NCI-H1694 (cell line): ENCODE measurements around the gene ZMIZ1.

Experiments
- DNase-seq: peaks from one replicate; lab custom pipeline; 2025; lab: John Stamatoyannopoulos, UW

ZMIZ1 gene

DNA sequence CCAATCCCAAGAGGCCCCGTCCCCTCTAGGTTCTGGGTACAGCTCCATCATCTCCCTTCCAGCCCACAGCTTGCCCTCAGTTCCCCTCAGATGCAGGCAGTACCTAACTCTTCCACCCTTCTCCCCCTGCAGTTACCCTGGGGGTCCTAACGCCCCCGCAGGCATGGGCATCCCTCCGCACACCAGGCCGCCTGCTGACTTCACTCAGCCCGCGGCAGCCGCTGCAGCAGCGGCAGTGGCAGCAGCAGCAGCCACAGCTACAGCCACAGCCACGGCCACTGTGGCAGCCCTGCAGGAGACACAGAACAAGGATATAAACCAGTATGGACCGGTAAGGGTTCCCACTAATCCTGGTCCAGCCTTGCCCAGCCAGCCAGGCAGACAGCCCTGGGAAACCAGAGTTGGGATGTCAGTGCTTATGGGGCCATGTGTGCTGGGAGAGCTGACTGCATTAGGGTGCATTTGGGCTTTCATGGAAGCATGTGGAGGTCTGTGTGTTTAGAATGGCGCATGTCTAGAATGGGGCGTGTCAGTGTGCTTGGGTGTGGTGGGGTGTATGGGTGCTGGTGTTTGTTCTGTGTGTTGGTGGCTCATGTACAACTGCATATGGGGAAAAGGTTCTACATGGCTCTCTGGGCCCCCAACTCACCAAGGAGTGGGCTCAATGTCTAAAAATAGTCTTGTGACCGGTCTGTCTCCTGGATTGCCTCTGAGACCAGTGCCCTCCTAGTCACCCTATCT is 223.4 kb downstream of the ZMIZ1 start:
- DNase-seq: no peak

DNA sequence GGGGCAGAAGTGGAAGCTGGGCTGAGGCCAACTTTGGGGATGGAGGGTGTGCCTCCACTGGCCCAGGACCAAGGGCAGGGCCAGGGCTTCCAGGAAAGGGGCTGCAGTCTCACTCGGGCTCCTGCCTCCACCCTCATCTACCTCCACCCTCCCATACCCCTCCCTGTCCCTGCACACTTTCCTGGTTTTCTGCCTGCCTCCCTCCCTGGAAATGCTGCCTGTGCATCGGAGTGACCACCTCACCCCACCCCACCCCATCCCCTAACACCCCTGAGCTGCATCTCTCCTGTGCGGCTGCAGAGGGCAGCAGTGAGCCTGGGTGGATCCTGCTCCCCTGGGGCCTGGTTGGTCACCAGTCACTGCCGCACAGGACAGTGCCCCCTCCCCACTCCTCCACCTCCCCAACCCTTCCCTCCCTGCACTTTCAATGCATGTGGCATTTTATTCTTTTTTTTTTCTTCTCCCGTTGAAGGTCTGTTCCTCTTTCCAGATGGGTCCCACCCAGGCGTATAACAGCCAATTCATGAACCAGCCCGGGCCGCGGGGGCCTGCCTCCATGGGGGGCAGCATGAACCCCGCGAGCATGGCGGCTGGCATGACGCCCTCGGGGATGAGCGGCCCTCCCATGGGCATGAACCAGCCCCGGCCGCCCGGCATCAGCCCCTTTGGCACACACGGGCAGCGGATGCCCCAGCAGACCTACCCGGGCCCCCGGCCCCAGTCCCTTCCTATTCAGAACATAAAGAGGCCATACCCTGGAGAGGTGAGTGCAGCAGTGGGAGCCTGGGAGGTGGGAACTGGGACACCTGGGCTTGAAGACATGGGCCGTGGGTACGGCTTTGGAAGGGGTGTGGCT is 224.4 kb downstream of the ZMIZ1 start:
- no peak for DNase-seq

DNA sequence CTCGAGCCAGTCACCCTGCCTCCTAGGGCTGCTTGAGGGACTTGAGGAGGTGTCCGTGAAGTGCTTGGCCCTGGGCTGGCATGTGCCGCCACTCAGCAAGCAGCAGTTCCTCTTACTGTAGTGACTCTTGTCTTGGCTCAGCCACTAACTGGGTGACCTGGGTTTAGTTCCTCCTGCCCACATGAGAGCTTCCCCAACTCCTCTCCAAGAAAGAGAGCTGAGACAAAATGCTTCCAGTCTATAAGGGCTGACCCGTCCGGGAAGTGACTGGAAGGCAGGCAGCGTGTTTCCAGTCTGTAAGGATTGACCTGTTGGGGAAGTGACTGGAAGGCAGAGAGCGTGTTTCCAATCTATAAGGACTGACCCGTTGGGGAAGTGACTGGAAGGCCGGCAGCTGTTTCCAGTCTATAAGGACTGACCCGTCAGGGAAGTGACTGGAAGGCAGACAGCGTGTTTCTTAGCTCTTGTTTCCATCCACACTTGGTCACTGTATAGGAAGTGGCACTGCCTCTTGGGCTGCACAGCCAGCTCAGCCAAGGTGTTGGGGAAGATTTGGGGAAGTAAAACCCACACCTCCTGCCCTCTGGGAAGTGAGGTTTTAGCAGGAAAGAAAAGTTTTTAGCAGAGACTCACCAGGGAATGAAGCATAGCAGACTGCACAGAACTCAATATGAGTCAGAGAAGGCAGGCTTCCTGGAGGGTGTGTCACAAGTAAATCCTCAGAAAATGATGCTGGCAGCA is 225.2 kb downstream of the ZMIZ1 start:
- DNase-seq: no peak

DNA sequence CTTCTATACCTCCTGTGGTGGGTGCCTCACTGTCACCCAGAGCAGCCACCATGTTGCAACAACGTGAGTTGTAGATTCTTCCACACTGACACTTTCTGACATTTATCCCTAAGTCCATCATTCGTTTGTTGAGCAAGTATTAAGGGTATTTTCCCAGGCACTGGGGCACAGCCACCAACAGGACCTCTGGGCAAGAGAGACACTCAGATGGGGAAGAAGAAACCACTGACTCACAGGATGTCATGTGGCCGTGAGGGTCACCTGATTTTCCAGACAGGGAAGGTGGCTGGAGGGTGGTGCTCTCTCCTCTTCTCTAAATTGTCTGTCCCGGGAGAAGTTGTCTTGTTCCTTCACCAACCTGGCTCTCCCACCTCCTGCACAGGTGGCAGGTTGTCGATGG is 226.8 kb downstream of the ZMIZ1 start:
- no peak for DNase-seq

DNA sequence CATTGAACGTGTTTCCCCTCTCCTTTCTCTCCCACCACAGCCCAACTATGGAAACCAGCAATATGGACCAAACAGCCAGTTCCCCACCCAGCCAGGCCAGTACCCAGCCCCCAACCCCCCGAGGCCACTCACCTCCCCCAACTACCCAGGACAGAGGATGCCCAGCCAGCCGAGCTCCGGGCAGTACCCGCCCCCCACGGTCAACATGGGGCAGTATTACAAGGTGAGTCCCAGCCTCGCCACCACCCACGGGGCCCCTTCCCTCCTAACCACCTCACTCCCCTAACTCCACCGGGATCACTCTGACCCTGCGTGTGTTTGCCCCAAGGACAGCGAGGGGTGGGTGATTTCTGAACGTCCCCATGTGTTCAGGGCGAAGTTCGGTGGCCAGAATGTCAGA is 227.7 kb downstream of the ZMIZ1 start:
- DNase-seq: no peak

DNA sequence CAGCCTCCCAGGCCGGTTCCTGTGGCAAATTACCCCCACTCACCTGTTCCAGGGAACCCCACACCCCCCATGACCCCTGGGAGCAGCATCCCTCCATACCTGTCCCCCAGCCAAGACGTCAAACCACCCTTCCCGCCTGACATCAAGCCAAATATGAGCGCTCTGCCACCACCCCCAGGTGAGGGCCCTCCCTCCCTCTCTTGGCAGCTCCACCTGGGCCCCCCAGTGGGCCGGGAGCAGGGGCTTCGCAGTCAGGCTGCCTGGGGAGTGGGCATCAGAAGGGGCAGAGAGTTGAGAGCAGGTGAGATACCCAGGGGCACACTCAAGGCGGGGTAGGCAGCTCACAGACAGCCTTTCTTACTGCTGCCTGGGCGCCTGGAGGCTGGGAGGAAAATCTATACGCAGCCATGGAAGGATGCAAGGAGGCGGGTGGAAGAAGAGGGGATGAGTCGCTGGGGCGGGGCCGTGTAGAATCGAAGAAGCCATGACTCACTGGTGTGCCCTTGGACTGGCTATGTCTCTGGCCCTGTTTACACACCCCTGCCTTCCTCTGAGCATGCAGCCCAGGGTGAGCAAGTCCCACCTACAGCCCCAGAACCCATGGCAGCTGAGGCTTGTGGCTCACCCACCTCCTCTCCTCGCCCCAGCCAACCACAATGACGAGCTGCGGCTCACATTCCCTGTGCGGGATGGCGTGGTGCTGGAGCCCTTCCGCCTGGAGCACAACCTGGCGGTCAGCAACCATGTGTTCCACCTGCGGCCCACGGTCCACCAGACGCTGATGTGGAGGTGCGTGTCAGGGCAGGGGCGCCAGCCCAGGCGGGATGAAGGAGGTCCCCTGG is 229.9 kb downstream of the ZMIZ1 start:
- no peak for DNase-seq

DNA sequence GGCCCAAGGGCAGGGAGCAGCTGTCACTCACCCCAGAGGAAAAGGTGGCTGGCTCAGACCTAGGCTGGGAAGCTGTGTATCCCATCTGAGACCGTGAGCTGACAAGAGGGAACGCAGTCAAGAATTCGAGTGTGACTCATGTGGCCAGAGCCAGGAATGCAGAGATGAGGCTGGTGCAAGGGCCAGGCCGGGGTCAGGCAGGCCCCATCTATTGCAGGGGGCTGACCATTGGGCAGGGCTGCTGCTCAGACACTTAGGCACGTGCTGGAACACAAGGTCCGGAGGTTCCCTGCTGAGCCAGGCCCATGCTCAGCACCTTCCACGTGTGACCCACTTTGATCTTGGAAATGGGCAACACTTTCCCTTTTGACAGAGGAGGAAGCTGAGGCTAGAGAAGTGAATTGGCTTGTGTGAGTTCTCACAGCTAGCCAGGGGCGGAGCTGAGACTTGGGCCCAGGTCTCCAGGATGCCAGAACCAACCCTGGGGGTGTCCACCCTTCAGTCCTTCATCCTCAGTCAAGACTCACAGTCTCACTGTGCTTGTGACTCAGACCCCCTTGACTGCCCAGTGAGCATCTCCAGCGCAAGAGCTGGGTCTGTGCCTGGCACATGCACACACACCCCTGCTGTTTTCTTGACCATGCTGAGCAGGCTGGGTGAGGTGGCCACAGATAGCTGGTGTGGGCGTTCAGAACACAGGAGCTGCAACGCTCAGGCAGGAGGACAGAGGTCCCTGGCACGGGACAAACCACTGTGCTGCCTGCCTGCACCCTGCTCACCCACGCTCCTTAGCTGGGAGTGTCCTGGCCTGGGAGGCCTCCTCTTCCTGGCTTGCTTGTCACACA is 230.9 kb downstream of the ZMIZ1 start:
- no peak for DNase-seq

DNA sequence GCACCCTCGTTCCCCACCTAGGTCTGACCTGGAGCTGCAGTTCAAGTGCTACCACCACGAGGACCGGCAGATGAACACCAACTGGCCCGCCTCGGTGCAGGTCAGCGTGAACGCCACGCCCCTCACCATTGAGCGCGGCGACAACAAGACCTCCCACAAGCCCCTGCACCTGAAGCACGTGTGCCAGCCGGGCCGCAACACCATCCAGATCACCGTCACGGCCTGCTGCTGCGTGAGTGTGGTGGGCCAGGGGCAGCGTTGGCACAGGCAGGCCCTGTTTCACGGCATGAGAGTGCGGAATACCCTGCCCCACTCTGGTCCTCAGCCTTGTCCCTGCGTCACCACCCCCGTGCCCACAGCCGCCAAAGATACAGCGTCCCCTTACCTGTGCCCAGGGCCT is 231.9 kb downstream of the ZMIZ1 start:
- no peak for DNase-seq

DNA sequence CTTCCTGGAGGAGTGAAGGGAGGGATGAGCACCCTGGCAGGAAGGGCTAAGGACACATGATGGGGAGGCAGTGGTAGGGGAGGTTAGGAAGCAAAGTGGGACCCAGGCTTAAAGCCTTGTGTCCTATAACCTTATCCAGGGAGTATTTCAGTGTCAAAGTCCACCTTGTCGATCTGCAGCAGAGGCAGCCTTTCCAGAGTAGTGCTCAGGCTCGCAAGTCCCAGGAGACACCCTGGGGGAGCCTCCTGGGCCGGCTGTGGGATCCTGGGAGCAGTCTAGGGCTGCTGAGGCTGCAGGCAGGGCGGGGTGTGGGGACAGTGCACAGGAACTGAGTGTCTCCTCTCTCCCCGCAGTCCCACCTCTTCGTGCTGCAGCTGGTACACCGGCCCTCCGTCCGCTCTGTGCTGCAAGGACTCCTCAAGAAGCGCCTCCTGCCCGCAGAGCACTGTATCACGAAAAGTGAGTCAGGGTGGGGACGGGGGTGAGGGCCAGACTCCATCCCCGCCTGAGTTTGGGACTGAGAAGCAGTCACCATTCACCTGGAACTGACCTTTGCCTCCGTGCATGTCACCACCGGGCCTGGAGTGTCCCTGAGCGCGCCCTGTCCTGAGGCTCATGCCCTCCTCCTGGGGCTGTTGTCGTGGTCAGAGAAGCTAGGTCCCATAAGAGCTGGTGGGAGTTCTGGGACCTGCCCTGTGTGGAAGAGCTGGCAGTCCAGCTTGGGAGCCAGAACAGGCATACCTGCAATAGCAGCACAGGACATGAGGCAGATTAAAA is 233.2 kb downstream of the ZMIZ1 start:
- DNase-seq: no peak

DNA sequence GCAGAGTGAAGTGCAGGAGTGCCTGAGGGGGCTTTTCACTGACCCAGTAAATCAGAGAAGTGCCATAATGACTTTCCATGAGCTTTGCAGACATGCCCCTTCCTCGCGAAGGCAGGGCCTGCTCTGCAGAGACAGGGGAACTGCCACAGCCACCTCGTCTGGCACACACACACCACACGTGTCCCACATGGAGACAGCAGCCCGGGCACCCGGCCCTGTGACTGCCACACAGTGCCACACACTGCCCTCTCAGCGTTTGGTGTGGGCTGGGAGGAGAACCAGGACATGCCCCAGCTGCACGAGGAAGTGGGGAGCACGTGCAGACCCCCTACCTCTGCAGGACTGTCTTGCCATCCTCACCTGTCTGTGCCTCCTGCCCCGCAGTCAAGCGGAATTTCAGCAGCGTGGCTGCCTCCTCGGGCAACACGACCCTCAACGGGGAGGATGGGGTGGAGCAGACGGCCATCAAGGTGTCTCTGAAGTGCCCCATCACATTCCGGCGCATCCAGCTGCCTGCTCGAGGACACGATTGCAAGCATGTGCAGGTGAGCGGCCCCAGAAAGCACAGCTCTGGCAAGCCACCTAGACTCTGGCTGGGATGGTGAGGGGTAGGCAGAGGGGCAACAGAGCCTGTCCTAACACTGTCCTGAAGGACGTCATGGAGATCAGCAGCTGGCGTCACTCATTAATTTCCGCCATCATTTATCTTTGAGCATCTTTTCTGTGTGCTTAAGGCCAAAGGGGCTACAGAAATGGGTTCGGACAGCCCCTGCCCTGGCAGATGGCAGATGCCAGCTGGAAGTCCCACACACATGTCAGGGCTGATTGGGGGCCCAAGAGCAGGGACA is 235.1 kb downstream of the ZMIZ1 start:
- DNase-seq: no peak

DNA sequence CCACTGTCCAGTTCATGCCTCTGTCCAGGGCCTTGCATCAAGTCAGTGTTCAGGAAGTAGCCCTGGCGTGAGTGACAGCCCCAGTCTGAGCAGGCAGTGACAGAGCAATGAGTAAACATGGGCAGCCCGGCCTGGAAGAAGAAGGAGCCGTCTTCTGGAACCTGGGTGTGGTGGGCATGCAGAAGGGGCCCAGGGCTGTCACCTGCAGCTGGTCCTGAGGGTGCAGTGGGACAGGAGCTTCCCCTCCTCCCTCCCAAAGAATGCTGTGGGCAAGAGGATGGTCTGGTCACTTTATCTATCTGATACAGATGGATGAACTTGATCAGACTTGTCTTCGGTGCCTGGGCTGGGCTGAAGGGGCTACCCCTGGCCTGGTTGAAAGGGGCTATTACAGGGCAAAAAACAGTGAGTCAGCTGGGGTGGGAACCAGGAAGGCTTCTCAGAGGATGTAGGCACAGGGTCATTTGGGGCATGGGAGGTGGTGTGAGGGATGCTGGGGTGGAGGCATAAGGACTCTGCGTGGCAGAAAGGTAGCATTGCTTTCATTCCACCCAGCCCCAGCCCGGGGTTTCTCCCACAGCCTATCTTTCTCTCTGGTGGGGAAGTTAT is 235.8 kb downstream of the ZMIZ1 start:
- DNase-seq: no peak

DNA sequence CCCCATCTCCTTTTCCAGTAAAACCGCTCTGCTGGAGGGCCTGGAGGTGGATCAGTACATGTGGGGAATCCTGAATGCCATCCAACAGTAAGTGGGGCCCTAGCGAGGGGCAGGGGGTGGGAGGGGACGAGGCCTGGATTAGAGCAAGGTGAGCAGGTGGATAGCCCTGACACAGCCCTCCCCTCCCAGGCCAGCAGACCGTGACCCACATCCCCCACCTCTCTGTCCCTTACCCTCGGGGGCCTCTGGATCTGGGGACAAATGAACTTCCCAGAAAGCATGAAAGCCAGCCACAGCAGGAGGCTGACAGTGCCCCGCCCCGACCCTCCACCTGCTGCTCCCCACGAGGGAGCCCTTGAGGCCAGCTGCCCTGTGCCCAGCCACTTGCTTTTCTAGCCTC is 236.7 kb downstream of the ZMIZ1 start:
- DNase-seq: no peak

DNA sequence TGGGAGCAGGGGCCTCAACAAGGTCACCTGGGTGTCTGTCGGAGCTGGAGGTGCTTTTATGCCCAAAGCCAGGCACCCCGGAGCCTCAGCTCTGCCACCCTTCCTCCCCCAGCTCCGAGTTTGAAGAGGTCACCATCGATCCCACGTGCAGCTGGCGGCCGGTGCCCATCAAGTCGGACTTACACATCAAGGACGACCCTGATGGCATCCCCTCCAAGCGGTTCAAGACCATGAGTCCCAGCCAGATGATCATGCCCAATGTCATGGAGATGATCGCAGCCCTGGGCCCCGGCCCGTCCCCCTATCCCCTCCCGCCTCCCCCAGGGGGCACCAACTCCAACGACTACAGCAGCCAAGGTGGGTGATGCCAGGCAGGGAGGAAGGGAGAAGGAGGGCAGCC is 237.2 kb downstream of the ZMIZ1 start:
- no peak for DNase-seq

DNA sequence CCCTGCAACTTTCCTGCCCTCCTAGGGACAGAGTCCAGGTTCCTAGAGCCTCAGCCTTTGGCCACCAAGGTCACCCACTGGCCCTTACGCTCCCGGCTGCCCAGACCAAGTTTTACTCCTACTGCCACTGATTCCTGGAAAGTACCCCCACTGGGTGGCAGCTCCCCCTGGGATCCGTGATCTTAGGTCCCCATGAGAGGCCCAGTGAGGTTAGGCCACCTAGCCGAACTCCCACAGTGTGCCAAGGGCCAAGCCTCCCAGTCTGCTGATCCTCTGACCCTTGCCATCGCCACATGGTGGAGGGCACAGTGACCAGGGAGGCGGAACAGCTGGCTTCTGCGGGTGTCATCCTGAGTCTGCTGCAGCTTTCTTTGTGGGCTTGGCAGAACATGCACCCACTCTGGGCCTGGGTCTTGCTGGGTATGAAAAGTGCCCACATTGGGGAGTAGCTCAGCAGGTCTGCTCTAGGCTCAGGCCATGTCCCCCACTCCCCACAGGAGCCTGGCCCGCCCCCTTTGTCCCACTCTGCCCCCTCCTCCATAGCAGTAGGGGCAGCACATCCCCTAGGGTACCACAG is 238.0 kb downstream of the ZMIZ1 start:
- DNase-seq: no peak

DNA sequence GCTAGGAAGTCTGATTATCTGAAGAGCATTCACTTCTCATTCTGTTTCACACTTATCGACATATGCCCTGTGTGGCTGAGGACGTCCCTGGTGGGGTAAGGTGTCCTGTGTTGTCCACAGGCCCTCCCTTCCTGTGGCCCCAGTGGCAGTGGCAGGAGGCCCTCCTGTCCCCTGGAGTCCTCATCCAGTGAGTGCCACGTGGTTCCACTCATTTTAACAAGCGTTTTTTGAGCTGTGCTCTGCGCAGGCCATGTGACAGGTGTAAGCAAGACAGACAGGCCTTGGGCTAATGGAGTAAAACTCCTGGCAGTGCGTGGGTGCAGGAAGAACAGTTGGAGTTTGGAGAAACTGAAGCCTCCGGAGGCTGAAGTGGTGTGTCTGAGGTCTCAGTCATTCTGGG is 239.2 kb downstream of the ZMIZ1 start:
- DNase-seq: no peak

DNA sequence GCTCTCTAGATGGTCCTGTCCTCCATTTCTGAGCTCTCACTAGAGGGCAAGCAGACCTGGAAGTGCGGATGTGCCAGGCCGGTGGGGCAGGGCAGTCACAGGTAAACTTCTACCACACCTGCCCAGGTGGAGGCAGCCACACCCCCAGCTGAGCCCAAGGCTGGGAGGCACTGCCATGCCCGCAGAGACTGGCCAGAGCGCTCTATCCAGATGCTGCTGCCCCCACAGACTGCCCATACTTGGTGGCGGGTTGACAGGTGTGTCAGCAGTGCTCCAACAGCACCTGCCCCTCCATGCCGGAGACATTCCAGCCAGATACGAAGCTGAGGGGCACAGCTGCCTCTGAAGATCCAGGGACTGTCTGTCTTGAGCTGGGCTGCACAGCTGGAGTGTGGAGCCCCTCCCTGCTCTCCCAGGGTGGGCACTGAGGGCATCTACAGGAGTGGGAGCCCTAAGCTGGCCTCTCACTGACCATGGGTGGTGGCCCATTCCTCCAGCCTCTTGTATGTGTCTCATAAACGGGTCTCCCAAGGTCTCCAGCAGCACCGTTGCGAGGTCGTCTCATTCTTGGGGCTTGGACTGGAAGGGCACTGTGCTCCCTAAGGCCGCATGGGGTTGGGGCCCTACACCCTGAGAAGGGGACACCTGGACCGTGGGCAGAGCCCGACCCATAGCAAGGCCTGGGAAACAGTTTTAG is 240.4 kb downstream of the ZMIZ1 start:
- no peak for DNase-seq

DNA sequence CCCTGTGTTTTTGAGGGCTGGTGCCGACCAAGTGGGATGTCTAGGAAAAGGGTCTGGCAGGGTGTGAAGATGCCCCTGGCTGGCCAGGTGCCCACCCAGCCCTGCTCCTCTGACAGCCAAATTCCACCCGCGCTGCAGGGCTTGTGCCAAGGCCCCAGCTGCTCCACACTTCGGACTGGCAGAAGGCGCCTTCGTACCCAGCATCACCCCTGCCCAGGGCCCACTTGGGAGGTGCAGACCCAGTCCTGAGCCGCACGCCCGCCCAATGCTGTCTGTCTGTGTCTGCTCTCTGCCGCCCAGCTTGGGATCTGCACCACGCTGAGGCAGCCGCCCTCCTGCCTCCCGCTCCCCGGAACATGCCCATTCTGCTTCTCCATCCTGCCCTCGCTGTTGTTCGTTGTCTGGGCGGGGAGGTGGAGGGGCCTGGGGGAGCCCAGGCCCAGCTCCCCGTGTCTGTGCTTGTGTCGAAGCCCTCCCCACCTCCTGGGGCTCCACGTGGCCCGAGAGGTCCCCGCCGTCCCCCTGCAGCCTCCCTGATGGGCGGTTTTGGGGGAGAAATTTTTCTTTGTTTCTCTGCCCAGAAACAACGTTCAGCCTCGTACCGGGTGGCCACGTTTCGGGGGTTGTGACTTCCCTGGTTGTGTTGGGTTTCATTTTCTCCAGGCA is 241.6 kb downstream of the ZMIZ1 start:
- DNase-seq: no peak
